CD4-positive, alpha-beta memory T cell (primary cell): ENCODE data around the gene ROBO1. TPM values are rescaled to one million over a fixed set of nuclear protein-coding genes. Genes with fewer than 3 reads are reported as not detected.

ENCODE experiments used
- CTCF ChIA-PET: fragments of 350-600 bp; sonication (Branson Sonifier 250); formaldehyde crosslinking; loops from one replicate; lab custom pipeline; 2021; ENCODE audit warnings: inconsistent platforms; ENCODE audit not compliant: partially characterized antibody; lab: Charles Lee
- POLR2A ChIA-PET: fragments of 350-600 bp; sonication (Branson Sonifier 250); formaldehyde crosslinking; loops from one replicate; lab custom pipeline; 2021; ENCODE audit not compliant: partially characterized antibody; lab: Charles Lee
- DNase-seq, 5 donors: peaks; one replicate each; pipeline versions ENCODE4 v3.0.0 to v3.0.0-alpha.2; 2020 to 2022; ENCODE audit warnings: mixed read lengths in 1 of 5
- H3K27ac ChIP-seq: one replicate; pipeline ENCODE4 v1.7.0; 2013; ENCODE audit warnings: low read depth, low read length
- H3K27me3 ChIP-seq: 2 replicates; pipeline ENCODE4 v1.7.0; 2013; ENCODE audit warnings: mild to moderate bottlenecking, low read length, moderate library complexity; ENCODE audit not compliant: insufficient read depth
- H3K36me3 ChIP-seq: 2 replicates; pipeline ENCODE4 v1.7.0; 2013; ENCODE audit warnings: mild to moderate bottlenecking, low read length, moderate library complexity; ENCODE audit not compliant: insufficient read depth
- H3K4me1 ChIP-seq: 2 replicates; pipeline ENCODE4 v1.7.0; 2013; ENCODE audit warnings: mild to moderate bottlenecking, low read length, moderate library complexity; ENCODE audit not compliant: insufficient read depth
- H3K4me3 ChIP-seq, 2 donors: one replicate each; pipeline ENCODE4 v1.7.0; 2013; ENCODE audit warnings: low read length in 2 of 2, mild to moderate bottlenecking in 1 of 2
- H3K9me3 ChIP-seq, 2 donors: one replicate each; pipeline ENCODE4 v1.7.0; 2013; ENCODE audit warnings: low read length in 2 of 2, control low read depth in 1 of 2; ENCODE audit not compliant: control insufficient read depth in 1 of 2
- H3K27ac Mint-ChIP-seq, 7 donors: one replicate each; pipeline ENCODE4 v1.8.0; 2020 to 2021; ENCODE audit warnings: mixed read lengths in 7 of 7, mild to moderate bottlenecking in 6 of 7, inconsistent platforms in 3 of 7, moderate library complexity in 3 of 7
- H3K27me3 Mint-ChIP-seq, 2 donors: one replicate each; pipeline ENCODE4 v1.8.0; 2020 to 2021; ENCODE audit warnings: mixed read lengths in 2 of 2
- H3K36me3 Mint-ChIP-seq, 2 donors: one replicate each; pipeline ENCODE4 v1.8.0; 2020 to 2021; ENCODE audit warnings: mixed read lengths in 2 of 2, inconsistent platforms in 1 of 2, mild to moderate bottlenecking in 1 of 2
- H3K4me1 Mint-ChIP-seq, 4 donors: one replicate each; pipeline ENCODE4 v1.8.0; 2020 to 2021; ENCODE audit warnings: mixed read lengths in 4 of 4, mild to moderate bottlenecking in 1 of 4
- H3K4me3 Mint-ChIP-seq, 8 donors: one replicate each; pipeline ENCODE4 v1.8.0; 2020 to 2021; ENCODE audit warnings: mixed read lengths in 8 of 8, mild to moderate bottlenecking in 7 of 8, moderate library complexity in 6 of 8, inconsistent platforms in 3 of 8
- H3K9me3 Mint-ChIP-seq, 8 donors: one replicate each; pipeline ENCODE4 v1.8.0; 2020 to 2021; ENCODE audit warnings: mixed read lengths in 8 of 8, mild to moderate bottlenecking in 5 of 8, inconsistent platforms in 3 of 8, moderate library complexity in 1 of 8
- intact Hi-C: fragments of 100-400 bp; cut with micrococcal nuclease; formaldehyde crosslinking; loops from one replicate; pipeline ENCODE4 v1.15.1; 2023
- polyA plus RNA-seq, 2 donors: library from polyadenylated mRNA; unstranded; fragments of 300-500 nt; fragmentation: Illumina TruSeq; gene quantifications; one replicate each; pipeline ENCODE4 v1.2.3, GENCODE V29; 2021
- total RNA-seq, 2 experiments: library from RNA; stranded (reverse); gene quantifications; one replicate each; pipeline ENCODE4 v1.2.3, GENCODE V29; 2021

ROBO1 gene
- total and polyA plus RNA-seq, 4 experiments from 2014 or later, result not detected

DNA sequence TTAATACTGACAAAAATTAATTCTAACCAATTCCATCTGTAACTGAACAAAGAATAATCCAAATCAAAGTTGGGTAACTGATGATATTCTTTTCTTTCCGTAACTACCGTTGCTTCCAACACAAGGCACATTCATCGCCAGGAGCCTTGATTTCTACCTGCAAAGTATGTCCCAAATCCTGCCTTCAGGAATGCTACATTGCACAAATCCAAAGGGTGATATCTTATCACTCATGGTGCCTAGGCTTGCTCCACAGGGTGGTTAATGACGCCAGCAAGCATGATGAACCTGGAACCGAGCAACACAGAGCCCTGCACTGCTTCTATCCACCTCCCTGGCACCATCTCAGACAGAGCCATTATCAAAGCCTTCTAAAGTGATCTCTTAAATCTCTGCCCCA lies 772.7 kb downstream of the ROBO1 start:
- H3K4me3 Mint-ChIP-seq, result no peak overlapping the region
- H3K36me3 Mint-ChIP-seq, result no peaks in the 10 kb centered on the region
- Histone ChIP-seq H3K9me3 (no peaks in the 10 kb centered on the region), H3K4me3 (no peak overlapping the region), H3K27ac (no peak overlapping the region), H3K4me1 (no peaks in the 10 kb centered on the region), H3K27me3 (no peaks in the 10 kb centered on the region), H3K36me3 (no peaks in the 10 kb centered on the region)
- peaks cover 5 to 24% (median 14%) of the 10 kb centered on the region in 8 donors for H3K9me3 Mint-ChIP-seq
- no peak for DNase-seq
- H3K27ac Mint-ChIP-seq, result no peak overlapping the region
- no peaks in the 10 kb centered on the region for H3K27me3 Mint-ChIP-seq
- no peaks in the 10 kb centered on the region for H3K4me1 Mint-ChIP-seq
- intact Hi-C loops, result no loop called here
- ChIA-PET CTCF (no interaction called here), POLR2A (no interaction called here)

DNA sequence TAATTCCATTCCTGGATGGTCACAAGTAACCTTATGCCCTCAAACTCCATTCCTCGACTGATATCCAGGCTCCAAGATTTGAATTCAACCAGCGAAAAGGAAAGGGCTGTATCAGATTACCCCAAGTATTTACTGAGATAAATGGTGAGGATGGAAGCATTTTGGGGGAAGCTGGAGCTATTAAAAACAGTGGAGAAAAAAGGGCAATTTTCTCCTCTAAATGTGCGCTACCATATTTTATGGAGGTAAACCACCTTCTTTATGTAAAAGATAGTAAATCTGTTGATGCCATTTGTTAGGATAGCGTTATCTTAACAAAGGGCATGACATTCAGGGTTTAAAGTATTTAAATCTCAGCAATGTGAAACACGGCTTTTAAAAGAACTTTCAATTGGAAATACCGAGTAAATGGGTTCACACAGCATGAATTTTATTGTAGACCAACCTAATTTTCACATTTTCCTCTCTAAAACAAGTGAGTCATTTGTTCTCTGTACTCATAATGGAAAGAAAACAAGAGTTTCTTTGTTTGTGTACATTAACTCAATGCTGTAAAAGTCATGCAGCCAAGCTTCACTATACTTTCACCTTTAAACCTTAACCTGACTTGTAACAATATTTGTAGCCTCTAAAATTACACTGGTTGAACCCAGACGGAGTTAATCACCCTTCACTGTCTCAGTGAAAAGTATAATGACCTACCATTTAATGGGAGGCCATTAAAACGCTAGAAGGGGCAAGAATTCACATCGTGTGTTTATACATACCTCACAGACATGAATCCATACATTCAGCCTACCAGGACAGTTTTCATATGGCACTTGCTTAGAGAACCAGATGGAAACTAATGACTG lies 773.4 kb downstream of the ROBO1 start:
- Mint-ChIP-seq H3K4me3 (no peak overlapping the region), H3K9me3 (peaks cover 5 to 23% (median 14%) of the 10 kb centered on the region in 8 donors), H3K36me3 (no peaks in the 10 kb centered on the region), H3K4me1 (no peaks in the 10 kb centered on the region), H3K27me3 (no peaks in the 10 kb centered on the region), H3K27ac (no peak overlapping the region)
- Histone ChIP-seq H3K27me3 (no peaks in the 10 kb centered on the region), H3K4me3 (no peak overlapping the region), H3K27ac (no peak overlapping the region), H3K9me3 (no peaks in the 10 kb centered on the region), H3K4me1 (no peaks in the 10 kb centered on the region), H3K36me3 (no peaks in the 10 kb centered on the region)
- ChIA-PET CTCF (interaction anchor here (0.6 kb wide), 1 partner anchor 213 kb away, joined by 3 read pairs; no protein-coding TSS in a partner anchor), POLR2A (no interaction called here)
- no peak for DNase-seq
- intact Hi-C loops, result no loop called here

DNA sequence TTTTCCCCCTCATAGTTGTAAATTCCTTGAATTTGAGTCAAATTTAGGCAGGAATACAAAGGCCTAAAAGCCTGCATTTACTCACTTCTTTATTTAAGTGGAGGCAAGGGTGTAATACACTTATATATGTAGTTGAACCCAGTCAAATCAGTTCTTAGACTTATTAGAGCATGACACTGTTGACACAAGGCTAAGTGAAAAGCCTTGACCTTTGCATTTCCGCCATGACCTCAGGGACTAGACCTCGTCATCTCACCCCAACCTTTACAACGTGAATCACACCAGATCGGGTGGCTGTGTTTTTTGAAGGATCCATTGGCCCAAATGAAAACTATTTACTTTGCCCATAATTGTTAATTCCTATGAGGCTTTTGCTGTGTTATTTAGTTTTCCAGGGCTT lies 774.4 kb downstream of the ROBO1 start:
- Histone ChIP-seq H3K27me3 (no peaks in the 10 kb centered on the region), H3K4me1 (no peaks in the 10 kb centered on the region), H3K9me3 (no peaks in the 10 kb centered on the region), H3K27ac (no peak overlapping the region), H3K36me3 (no peaks in the 10 kb centered on the region), H3K4me3 (no peak overlapping the region)
- intact Hi-C loops, result no loop called here
- Mint-ChIP-seq H3K36me3 (no peaks in the 10 kb centered on the region), H3K9me3 (peaks cover 2 to 23% (median 10%) of the 10 kb centered on the region in 8 donors), H3K27me3 (no peaks in the 10 kb centered on the region), H3K4me1 (no peaks in the 10 kb centered on the region), H3K4me3 (no peak overlapping the region), H3K27ac (no peak overlapping the region)
- CTCF ChIA-PET, result no interaction called here
- no peak for DNase-seq
- POLR2A ChIA-PET, result no interaction called here

DNA sequence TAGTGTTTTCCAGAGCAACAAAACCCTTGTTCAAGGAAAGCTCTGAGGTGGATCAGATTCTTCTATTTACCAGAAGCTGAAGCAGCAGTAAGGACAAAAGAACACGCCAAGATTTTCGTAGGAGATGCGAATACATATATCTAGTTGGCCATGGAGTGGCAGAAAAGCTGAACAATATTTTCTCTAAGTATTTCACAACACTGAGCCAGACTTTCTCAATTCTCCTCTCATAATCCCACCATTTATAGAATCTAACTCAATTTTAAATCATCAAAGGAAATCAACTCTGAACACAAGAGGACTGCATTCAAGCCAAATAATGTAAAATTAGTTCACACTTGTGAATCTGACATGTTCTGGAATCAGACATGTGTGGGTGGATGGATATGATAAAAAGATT lies 775.0 kb downstream of the ROBO1 start:
- Mint-ChIP-seq H3K27me3 (no peaks in the 10 kb centered on the region), H3K36me3 (no peaks in the 10 kb centered on the region)

DNA sequence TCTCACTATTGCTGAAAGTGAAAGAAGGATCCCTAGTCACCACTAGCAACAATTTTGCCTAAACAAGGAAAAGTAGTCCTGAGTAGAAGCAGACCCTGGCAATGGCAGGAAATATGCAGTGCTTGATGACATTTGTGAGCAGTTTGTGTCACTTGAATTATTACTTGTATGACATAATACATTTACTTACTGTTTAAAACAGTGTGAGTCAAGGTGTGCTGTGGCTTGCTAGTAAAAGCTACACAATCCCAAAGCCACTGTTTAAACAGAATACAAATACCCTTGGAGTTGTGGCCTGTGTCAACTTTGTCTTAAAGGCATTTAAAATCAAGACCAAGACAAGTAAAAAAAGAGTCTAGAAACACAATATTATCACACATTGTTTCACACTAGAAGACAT lies 775.4 kb downstream of the ROBO1 start:
- H3K9me3 ChIP-seq, result no peaks in the 10 kb centered on the region
- H3K36me3 Mint-ChIP-seq, result no peaks in the 10 kb centered on the region
- no peaks in the 10 kb centered on the region for H3K4me1 Mint-ChIP-seq
- H3K4me3 ChIP-seq, result no peak overlapping the region
- no peak overlapping the region for H3K27ac Mint-ChIP-seq
- no peaks in the 10 kb centered on the region for H3K36me3 ChIP-seq
- H3K27me3 ChIP-seq, result no peaks in the 10 kb centered on the region
- CTCF ChIA-PET, result no interaction called here
- H3K4me1 ChIP-seq, result no peaks in the 10 kb centered on the region
- no peak overlapping the region for H3K27ac ChIP-seq
- POLR2A ChIA-PET, result no interaction called here
- H3K9me3 Mint-ChIP-seq, result peaks cover 0 to 18% (median 10%) of the 10 kb centered on the region in 8 donors
- no peaks in the 10 kb centered on the region for H3K27me3 Mint-ChIP-seq
- no peak for DNase-seq
- intact Hi-C loops, result no loop called here
- H3K4me3 Mint-ChIP-seq, result no peak overlapping the region

More for the DNA sequence above, 775.0 kb downstream of the ROBO1 start:
- Mint-ChIP-seq H3K4me3 (no peak overlapping the region), H3K4me1 (no peaks in the 10 kb centered on the region), H3K9me3 (peaks cover 2 to 21% (median 10%) of the 10 kb centered on the region in 8 donors), H3K27ac (no peak overlapping the region)
- Histone ChIP-seq H3K36me3 (no peaks in the 10 kb centered on the region), H3K27ac (no peak overlapping the region), H3K4me1 (no peaks in the 10 kb centered on the region), H3K27me3 (no peaks in the 10 kb centered on the region), H3K4me3 (no peak overlapping the region), H3K9me3 (no peaks in the 10 kb centered on the region)
- DNase-seq, result no peak
- CTCF ChIA-PET, result no interaction called here
- POLR2A ChIA-PET, result no interaction called here
- intact Hi-C loops, result no loop called here

DNA sequence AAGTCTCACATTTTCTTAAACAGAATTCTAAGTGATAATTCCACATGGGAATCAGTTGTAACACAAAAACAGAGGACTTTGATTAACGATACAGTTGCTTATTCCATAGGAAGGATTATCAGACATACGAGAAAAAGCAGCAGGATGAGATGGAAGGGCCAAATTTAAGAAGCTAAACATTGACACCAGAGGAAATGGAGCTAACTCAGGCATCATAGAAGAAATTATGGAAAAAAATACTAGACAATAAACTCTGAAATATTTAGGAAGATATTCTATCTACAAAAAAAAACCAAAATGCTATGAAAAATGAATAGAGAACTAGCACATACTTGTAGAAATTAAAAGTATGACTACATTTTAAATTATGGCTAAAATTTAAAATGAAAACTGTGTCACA lies 776.1 kb downstream of the ROBO1 start:
- CTCF ChIA-PET, result interaction anchor here (0.7 kb wide), 1 partner anchor 24 kb away, joined by 3 read pairs; no protein-coding TSS in a partner anchor
- Histone ChIP-seq H3K4me3 (no peak overlapping the region), H3K4me1 (no peaks in the 10 kb centered on the region), H3K36me3 (no peaks in the 10 kb centered on the region), H3K27me3 (no peaks in the 10 kb centered on the region), H3K27ac (no peak overlapping the region), H3K9me3 (no peaks in the 10 kb centered on the region)
- intact Hi-C loops, result no loop called here
- Mint-ChIP-seq H3K27ac (no peak overlapping the region), H3K27me3 (no peaks in the 10 kb centered on the region), H3K4me1 (no peaks in the 10 kb centered on the region), H3K9me3 (peaks cover 0 to 21% (median 9%) of the 10 kb centered on the region in 8 donors), H3K4me3 (no peak overlapping the region), H3K36me3 (no peaks in the 10 kb centered on the region)
- no peak for DNase-seq
- POLR2A ChIA-PET, result no interaction called here

DNA sequence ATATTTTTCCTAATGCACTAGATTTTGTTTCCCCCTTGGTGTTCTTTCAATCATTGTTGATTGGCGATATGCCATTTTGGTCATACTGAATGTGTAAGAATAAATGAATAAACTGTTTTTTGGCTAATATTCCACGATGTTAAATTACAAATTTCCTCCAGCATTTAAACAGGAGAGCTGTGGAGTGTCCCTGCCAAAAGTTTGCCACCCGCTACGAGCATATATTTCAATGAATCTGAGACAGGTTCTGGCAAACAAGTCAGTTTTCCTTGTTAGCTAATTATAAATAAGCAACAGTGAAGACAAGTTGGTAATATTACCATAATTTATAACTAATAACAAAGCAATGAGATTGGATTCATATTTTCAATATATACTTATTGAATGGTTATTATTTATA lies 777.6 kb downstream of the ROBO1 start:
- DNase-seq, result no peak
- H3K4me1 Mint-ChIP-seq, result no peaks in the 10 kb centered on the region
- Histone ChIP-seq H3K4me1 (no peaks in the 10 kb centered on the region), H3K36me3 (no peaks in the 10 kb centered on the region), H3K27ac (no peak overlapping the region), H3K9me3 (no peaks in the 10 kb centered on the region), H3K4me3 (no peak overlapping the region), H3K27me3 (no peaks in the 10 kb centered on the region)
- no peaks in the 10 kb centered on the region for H3K36me3 Mint-ChIP-seq
- no peaks in the 10 kb centered on the region for H3K27me3 Mint-ChIP-seq
- H3K4me3 Mint-ChIP-seq, result no peak overlapping the region
- ChIA-PET POLR2A (no interaction called here), CTCF (no interaction called here)
- peaks cover 0 to 15% (median 5%) of the 10 kb centered on the region in 8 donors for H3K9me3 Mint-ChIP-seq
- intact Hi-C loops, result no loop called here
- H3K27ac Mint-ChIP-seq, result no peak overlapping the region
